ENCODE measurements around the gene BSN. TPM values are rescaled to one million over a fixed set of nuclear protein-coding genes. Genes with fewer than 3 reads are reported as not detected.

Gene BSN
- total and polyA plus RNA-seq, 4 donors: 0.08 to 0.75 (median 0.42) TPM; not detected in 1

DNA sequence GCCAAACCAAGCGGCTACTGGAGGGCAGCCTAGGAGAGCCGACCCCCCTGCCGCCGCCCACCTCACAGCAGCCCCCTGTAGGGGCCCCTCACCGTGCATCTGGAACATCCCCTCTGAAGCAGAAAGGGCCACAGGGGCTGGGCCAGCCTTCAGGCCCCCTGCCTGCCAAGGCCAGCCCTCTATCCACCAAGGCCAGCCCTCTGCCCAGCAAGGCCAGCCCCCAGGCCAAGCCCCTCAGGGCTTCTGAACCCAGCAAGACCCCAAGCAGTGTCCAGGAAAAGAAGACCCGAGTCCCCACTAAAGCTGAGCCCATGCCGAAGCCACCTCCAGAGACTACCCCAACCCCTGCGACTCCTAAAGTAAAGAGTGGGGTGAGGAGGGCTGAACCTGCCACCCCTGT lies 96.4 kb downstream of the BSN start:
- no peak for ATAC-seq (ENCODE audit: low FRiP score)

DNA sequence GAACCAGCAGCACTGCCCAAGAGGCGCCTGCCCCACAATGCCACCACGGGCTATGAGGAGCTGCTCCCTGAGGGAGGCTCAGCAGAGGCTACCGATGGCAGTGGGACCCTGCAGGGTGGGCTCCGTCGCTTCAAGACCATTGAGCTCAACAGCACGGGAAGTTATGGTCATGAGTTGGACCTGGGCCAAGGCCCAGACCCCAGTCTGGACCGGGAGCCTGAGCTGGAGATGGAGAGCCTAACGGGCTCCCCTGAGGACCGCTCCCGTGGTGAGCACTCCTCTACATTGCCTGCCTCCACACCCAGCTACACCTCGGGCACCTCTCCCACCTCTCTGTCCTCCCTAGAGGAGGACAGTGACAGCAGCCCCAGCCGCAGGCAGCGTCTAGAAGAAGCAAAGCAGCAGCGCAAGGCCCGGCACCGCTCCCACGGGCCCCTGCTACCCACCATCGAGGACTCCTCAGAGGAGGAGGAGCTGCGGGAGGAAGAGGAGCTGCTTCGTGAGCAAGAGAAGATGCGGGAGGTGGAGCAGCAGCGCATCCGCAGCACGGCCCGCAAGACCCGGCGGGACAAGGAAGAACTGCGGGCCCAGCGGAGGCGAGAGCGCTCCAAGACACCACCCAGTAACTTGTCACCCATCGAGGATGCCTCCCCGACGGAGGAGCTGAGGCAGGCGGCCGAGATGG lies 98.1 kb downstream of the BSN start:
- intact Hi-C loops (cut with DNase I): no loop called here
- ATAC-seq (ENCODE audit: low FRiP score): no peak
- Histone ChIP-seq H3K27ac (ENCODE audit: low read depth in 1 of 2, low read length in 2 of 2) (no peak overlapping the region), H3K27me3 (ENCODE audit: control insufficient read depth in 1 of 2, insufficient read depth in 2 of 2, low read length in 1 of 2) (no peaks in the 10 kb centered on the region), H3K4me1 (ENCODE audit: control insufficient read depth in 1 of 2, insufficient read depth in 2 of 2, low read length in 2 of 2) (no peaks in the 10 kb centered on the region), H3K9me3 (ENCODE audit: control insufficient read depth, low read length) (no peaks in the 10 kb centered on the region), H3K4me3 (ENCODE audit: low read length in 2 of 2) (no peak overlapping the region), H3K36me3 (ENCODE audit: control insufficient read depth in 1 of 2, insufficient read depth in 2 of 2, low read length in 1 of 2) (no peaks in the 10 kb centered on the region)
- DNase-seq: no peak
- 90 to 91% methylated on average over 30 to 36 of the region's 36 CpGs for WGBS, 2 donors

More for the DNA sequence above, 96.4 kb downstream of the BSN start:
- H3K4me3 ChIP-seq (ENCODE audit: low read length in 2 of 2): no peak overlapping the region
- intact Hi-C loops (cut with DNase I): no loop called here
- H3K27ac ChIP-seq (ENCODE audit: low read depth in 1 of 2, low read length in 2 of 2): no peak overlapping the region
- 72 to 75% methylated on average over 8 of the region's 8 CpGs for WGBS, 2 donors
- H3K27me3 ChIP-seq (ENCODE audit: control insufficient read depth in 1 of 2, insufficient read depth in 2 of 2, low read length in 1 of 2): no peaks in the 10 kb centered on the region
- H3K4me1 ChIP-seq (ENCODE audit: control insufficient read depth in 1 of 2, insufficient read depth in 2 of 2, low read length in 2 of 2): no peaks in the 10 kb centered on the region
- no peak for DNase-seq
- H3K36me3 ChIP-seq (ENCODE audit: control insufficient read depth in 1 of 2, insufficient read depth in 2 of 2, low read length in 1 of 2): no peaks in the 10 kb centered on the region
- H3K9me3 ChIP-seq (ENCODE audit: control insufficient read depth, low read length): no peaks in the 10 kb centered on the region

DNA sequence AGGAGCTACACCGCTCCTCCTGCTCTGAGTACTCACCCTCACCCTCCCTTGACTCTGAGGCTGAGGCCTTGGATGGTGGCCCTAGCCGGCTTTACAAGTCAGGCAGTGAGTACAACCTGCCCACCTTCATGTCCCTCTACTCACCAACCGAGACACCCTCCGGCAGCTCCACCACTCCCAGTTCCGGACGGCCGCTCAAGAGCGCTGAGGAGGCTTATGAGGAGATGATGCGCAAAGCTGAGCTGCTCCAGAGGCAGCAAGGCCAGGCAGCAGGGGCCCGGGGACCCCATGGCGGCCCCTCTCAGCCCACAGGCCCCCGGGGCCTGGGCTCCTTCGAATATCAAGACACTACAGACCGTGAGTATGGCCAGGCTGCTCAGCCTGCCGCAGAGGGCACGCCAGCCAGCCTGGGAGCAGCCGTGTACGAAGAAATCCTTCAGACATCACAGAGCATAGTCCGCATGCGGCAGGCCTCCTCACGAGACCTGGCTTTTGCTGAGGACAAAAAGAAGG lies 98.7 kb downstream of the BSN start:
- 88 to 92% methylated on average over 21 of the region's 21 CpGs for WGBS, 2 donors
- ATAC-seq (ENCODE audit: low FRiP score) (no peak), DNase-seq (no peak)
- Histone ChIP-seq H3K36me3 (ENCODE audit: control insufficient read depth in 1 of 2, insufficient read depth in 2 of 2, low read length in 1 of 2) (no peaks in the 10 kb centered on the region), H3K9me3 (ENCODE audit: control insufficient read depth, low read length) (no peaks in the 10 kb centered on the region), H3K27ac (ENCODE audit: low read depth in 1 of 2, low read length in 2 of 2) (no peak overlapping the region), H3K4me3 (ENCODE audit: low read length in 2 of 2) (no peak overlapping the region), H3K4me1 (ENCODE audit: control insufficient read depth in 1 of 2, insufficient read depth in 2 of 2, low read length in 2 of 2) (no peaks in the 10 kb centered on the region), H3K27me3 (ENCODE audit: control insufficient read depth in 1 of 2, insufficient read depth in 2 of 2, low read length in 1 of 2) (no peaks in the 10 kb centered on the region)
- intact Hi-C loops (cut with DNase I): no loop called here

DNA sequence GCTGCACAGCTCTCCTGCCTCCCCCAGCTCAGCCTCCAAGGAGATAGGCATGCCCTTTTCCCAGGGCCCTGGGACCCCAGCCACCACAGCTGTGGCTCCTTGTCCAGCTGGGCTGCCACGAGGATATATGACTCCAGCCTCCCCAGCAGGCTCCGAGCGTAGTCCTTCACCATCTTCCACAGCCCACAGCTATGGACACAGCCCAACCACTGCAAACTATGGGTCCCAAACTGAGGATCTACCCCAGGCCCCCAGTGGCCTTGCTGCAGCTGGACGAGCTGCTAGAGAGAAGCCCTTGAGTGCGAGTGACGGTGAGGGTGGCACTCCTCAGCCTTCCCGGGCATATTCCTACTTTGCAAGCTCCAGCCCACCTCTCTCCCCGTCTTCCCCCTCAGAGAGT lies 99.3 kb downstream of the BSN start:
- DNase-seq (no peak), ATAC-seq (ENCODE audit: low FRiP score) (no peak)
- Histone ChIP-seq H3K9me3 (ENCODE audit: control insufficient read depth, low read length) (no peaks in the 10 kb centered on the region), H3K27ac (ENCODE audit: low read depth in 1 of 2, low read length in 2 of 2) (no peak overlapping the region), H3K4me3 (ENCODE audit: low read length in 2 of 2) (no peak overlapping the region), H3K27me3 (ENCODE audit: control insufficient read depth in 1 of 2, insufficient read depth in 2 of 2, low read length in 1 of 2) (no peaks in the 10 kb centered on the region), H3K4me1 (ENCODE audit: control insufficient read depth in 1 of 2, insufficient read depth in 2 of 2, low read length in 2 of 2) (no peaks in the 10 kb centered on the region), H3K36me3 (ENCODE audit: control insufficient read depth in 1 of 2, insufficient read depth in 2 of 2, low read length in 1 of 2) (no peaks in the 10 kb centered on the region)
- 63 to 70% methylated on average over 8 of the region's 8 CpGs for WGBS, 2 donors
- intact Hi-C loops (cut with DNase I): no loop called here

DNA sequence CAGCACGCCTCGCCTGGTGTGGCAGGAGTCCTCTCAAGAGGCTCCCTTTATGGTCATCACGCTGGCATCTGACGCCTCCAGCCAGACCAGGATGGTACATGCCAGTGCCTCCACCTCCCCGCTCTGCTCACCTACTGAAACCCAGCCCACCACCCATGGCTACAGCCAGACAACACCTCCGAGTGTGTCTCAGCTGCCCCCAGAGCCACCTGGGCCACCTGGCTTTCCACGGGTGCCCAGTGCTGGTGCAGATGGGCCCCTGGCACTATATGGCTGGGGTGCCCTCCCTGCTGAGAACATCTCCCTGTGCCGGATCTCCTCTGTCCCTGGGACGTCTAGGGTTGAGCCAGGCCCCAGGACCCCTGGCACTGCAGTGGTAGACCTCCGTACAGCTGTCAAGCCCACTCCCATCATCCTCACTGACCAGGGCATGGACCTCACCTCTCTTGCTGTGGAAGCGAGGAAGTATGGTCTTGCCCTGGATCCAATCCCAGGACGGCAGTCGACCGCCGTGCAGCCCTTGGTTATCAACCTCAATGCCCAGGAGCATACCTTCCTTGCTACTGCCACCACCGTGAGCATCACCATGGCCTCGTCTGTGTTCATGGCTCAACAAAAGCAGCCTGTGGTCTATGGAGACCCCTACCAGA lies 100.0 kb downstream of the BSN start:
- DNase-seq (no peak), ATAC-seq (ENCODE audit: low FRiP score) (no peak)
- Histone ChIP-seq H3K4me3 (ENCODE audit: low read length in 2 of 2) (no peak overlapping the region), H3K4me1 (ENCODE audit: control insufficient read depth in 1 of 2, insufficient read depth in 2 of 2, low read length in 2 of 2) (no peaks in the 10 kb centered on the region), H3K27ac (ENCODE audit: low read depth in 1 of 2, low read length in 2 of 2) (no peak overlapping the region), H3K27me3 (ENCODE audit: control insufficient read depth in 1 of 2, insufficient read depth in 2 of 2, low read length in 1 of 2) (no peaks in the 10 kb centered on the region), H3K36me3 (ENCODE audit: control insufficient read depth in 1 of 2, insufficient read depth in 2 of 2, low read length in 1 of 2) (no peaks in the 10 kb centered on the region), H3K9me3 (ENCODE audit: control insufficient read depth, low read length) (no peaks in the 10 kb centered on the region)
- 90 to 95% methylated on average over 17 of the region's 17 CpGs for WGBS, 2 donors
- intact Hi-C loops (cut with DNase I): no loop called here

DNA sequence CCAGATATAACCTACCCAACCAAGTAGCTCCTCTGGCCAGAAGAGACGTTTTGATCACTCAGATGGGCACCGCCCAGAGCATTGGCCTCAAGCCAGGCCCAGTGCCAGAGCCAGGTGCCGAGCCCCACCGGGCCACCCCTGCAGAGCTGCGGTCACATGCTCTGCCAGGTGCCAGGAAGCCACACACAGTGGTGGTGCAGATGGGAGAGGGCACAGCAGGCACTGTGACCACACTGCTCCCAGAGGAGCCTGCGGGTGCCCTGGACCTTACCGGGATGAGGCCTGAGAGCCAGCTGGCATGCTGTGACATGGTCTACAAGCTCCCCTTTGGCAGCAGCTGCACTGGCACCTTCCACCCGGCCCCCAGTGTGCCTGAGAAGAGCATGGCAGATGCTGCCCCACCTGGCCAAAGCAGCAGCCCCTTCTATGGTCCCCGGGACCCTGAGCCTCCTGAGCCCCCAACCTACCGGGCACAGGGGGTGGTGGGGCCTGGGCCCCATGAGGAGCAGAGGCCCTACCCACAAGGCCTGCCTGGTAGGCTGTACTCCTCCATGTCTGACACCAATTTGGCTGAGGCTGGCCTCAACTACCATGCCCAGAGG lies 100.8 kb downstream of the BSN start:
- Histone ChIP-seq H3K27ac (ENCODE audit: low read depth in 1 of 2, low read length in 2 of 2) (no peak overlapping the region), H3K36me3 (ENCODE audit: control insufficient read depth in 1 of 2, insufficient read depth in 2 of 2, low read length in 1 of 2) (no peaks in the 10 kb centered on the region), H3K27me3 (ENCODE audit: control insufficient read depth in 1 of 2, insufficient read depth in 2 of 2, low read length in 1 of 2) (no peaks in the 10 kb centered on the region), H3K4me3 (ENCODE audit: low read length in 2 of 2) (no peak overlapping the region), H3K9me3 (ENCODE audit: control insufficient read depth, low read length) (no peaks in the 10 kb centered on the region), H3K4me1 (ENCODE audit: control insufficient read depth in 1 of 2, insufficient read depth in 2 of 2, low read length in 2 of 2) (no peaks in the 10 kb centered on the region)
- intact Hi-C loops (cut with DNase I): no loop called here
- no peak for ATAC-seq (ENCODE audit: low FRiP score)
- 77 to 84% methylated on average over 10 of the region's 10 CpGs for WGBS, 2 donors
- no peak for DNase-seq

DNA sequence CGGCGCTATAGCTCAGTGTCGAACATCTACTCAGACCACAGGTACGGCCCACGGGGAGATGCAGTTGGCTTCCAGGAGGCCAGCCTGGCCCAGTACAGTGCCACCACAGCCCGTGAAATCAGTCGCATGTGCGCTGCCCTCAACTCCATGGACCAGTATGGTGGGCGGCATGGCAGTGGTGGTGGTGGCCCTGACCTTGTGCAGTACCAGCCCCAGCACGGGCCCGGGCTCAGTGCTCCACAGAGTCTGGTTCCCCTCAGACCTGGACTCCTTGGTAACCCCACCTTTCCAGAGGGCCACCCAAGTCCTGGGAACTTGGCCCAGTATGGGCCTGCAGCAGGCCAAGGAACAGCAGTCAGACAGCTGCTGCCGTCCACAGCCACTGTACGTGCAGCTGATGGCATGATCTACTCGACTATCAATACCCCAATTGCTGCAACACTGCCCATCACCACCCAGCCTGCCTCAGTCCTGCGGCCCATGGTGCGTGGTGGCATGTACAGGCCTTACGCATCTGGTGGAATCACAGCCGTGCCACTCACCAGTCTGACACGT lies 101.5 kb downstream of the BSN start:
- Histone ChIP-seq H3K4me1 (ENCODE audit: control insufficient read depth in 1 of 2, insufficient read depth in 2 of 2, low read length in 2 of 2) (no peaks in the 10 kb centered on the region), H3K9me3 (ENCODE audit: control insufficient read depth, low read length) (no peaks in the 10 kb centered on the region), H3K4me3 (ENCODE audit: low read length in 2 of 2) (no peak overlapping the region), H3K27me3 (ENCODE audit: control insufficient read depth in 1 of 2, insufficient read depth in 2 of 2, low read length in 1 of 2) (no peaks in the 10 kb centered on the region), H3K36me3 (ENCODE audit: control insufficient read depth in 1 of 2, insufficient read depth in 2 of 2, low read length in 1 of 2) (no peaks in the 10 kb centered on the region), H3K27ac (ENCODE audit: low read depth in 1 of 2, low read length in 2 of 2) (no peak overlapping the region)
- intact Hi-C loops (cut with DNase I): no loop called here
- DNase-seq: no peak
- ATAC-seq (ENCODE audit: low FRiP score): no peak
- 95 to 96% methylated on average over 19 of the region's 19 CpGs for WGBS, 2 donors

DNA sequence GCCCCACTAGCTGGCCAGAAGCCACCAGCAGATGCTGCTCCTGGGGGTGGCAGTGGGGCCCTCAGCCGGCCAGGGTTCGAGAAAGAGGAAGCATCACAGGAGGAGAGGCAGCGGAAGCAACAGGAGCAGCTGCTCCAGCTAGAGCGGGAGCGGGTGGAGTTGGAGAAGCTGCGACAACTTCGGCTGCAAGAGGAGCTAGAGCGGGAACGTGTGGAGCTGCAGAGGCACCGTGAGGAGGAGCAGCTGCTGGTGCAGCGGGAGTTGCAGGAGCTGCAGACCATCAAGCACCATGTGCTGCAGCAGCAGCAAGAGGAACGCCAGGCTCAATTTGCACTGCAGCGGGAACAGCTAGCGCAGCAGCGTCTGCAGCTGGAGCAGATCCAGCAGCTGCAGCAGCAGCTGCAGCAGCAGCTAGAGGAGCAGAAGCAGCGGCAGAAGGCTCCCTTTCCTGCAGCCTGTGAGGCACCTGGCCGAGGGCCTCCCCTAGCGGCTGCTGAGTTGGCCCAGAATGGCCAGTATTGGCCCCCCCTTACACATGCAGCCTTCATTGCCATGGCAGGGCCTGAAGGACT lies 102.3 kb downstream of the BSN start:
- DNase-seq (no peak), ATAC-seq (ENCODE audit: low FRiP score) (no peak)
- no peak overlapping the region for H3K27ac ChIP-seq (ENCODE audit: low read depth in 1 of 2, low read length in 2 of 2)
- intact Hi-C loops (cut with DNase I): no loop called here
- no peaks in the 10 kb centered on the region for H3K27me3 ChIP-seq (ENCODE audit: control insufficient read depth in 1 of 2, insufficient read depth in 2 of 2, low read length in 1 of 2)
- H3K4me3 ChIP-seq (ENCODE audit: low read length in 2 of 2): no peak overlapping the region
- WGBS, 2 donors: 80 to 82% methylated on average over 18 of the region's 18 CpGs
- no peaks in the 10 kb centered on the region for H3K9me3 ChIP-seq (ENCODE audit: control insufficient read depth, low read length)
- H3K36me3 ChIP-seq (ENCODE audit: control insufficient read depth in 1 of 2, insufficient read depth in 2 of 2, low read length in 1 of 2): no peaks in the 10 kb centered on the region
- no peaks in the 10 kb centered on the region for H3K4me1 ChIP-seq (ENCODE audit: control insufficient read depth in 1 of 2, insufficient read depth in 2 of 2, low read length in 2 of 2)
